HEK293 (cell line): ENCODE data around the gene ZMYM2.

Source experiments
- BCL11B ChIP-seq: fragments of 450-650 bp; formaldehyde crosslinking; IDR thresholded peaks from 2 replicates; pipeline ENCODE4 v1.5.1; 2016; ENCODE audit warnings: low read depth, missing biosample characterization, missing genetic modification characterization
- FEZF1 ChIP-seq: fragments of 450-650 bp; formaldehyde crosslinking; IDR thresholded peaks from 2 replicates; pipeline ENCODE4 v1.5.1; 2016; ENCODE audit warnings: missing biosample characterization, missing genetic modification characterization
- GLI4 ChIP-seq: fragments of 450-650 bp; formaldehyde crosslinking; IDR thresholded peaks from 2 replicates; pipeline ENCODE4 v1.5.1; 2016; ENCODE audit warnings: missing biosample characterization, missing genetic modification characterization
- HOXA7 ChIP-seq: sonication (generic); formaldehyde crosslinking; IDR thresholded peaks from 2 replicates; pipeline ENCODE4 v1.8.1; 2022; ENCODE audit warnings: missing genetic modification reagents, borderline replicate concordance
- KLF8 ChIP-seq: fragments of 450-650 bp; formaldehyde crosslinking; IDR thresholded peaks from 2 replicates; pipeline ENCODE4 v1.5.1; 2016; ENCODE audit warnings: missing biosample characterization, missing genetic modification characterization
- KLF9 ChIP-seq: fragments of 450-650 bp; formaldehyde crosslinking; IDR thresholded peaks from 2 replicates; pipeline ENCODE4 v1.5.1; 2016; ENCODE audit warnings: missing biosample characterization, missing genetic modification characterization, low read depth
- REPIN1 ChIP-seq: fragments of 450-650 bp; formaldehyde crosslinking; IDR thresholded peaks from 2 replicates; pipeline ENCODE4 v1.5.1; 2017; ENCODE audit warnings: missing biosample characterization, missing genetic modification characterization, low read depth
- SALL2 ChIP-seq: fragments of 450-650 bp; formaldehyde crosslinking; IDR thresholded peaks from 2 replicates; pipeline ENCODE4 v1.5.0; 2017; ENCODE audit warnings: missing biosample characterization, mild to moderate bottlenecking, missing genetic modification characterization, borderline replicate concordance
- ZBTB20 ChIP-seq: fragments of 450-650 bp; formaldehyde crosslinking; IDR thresholded peaks from 2 replicates; pipeline ENCODE4 v1.5.1; 2016; ENCODE audit warnings: missing biosample characterization, missing genetic modification characterization
- ZBTB48 ChIP-seq: fragments of 450-650 bp; formaldehyde crosslinking; IDR thresholded peaks from 2 replicates; pipeline ENCODE4 v1.5.1; 2016; ENCODE audit warnings: missing biosample characterization, missing genetic modification characterization
- ZNF112 ChIP-seq: fragments of 450-650 bp; formaldehyde crosslinking; IDR thresholded peaks from 2 replicates; pipeline ENCODE4 v1.5.0; 2017; ENCODE audit warnings: missing biosample characterization, missing genetic modification characterization
- ZNF114 ChIP-seq: fragments of 450-650 bp; formaldehyde crosslinking; IDR thresholded peaks from 2 replicates; pipeline ENCODE4 v1.5.0; 2017; ENCODE audit warnings: missing biosample characterization, missing genetic modification characterization
- ZNF133 ChIP-seq: fragments of 450-650 bp; formaldehyde crosslinking; IDR thresholded peaks from 2 replicates; pipeline ENCODE4 v1.5.1; 2016; ENCODE audit warnings: missing biosample characterization, missing genetic modification characterization
- ZNF274 ChIP-seq, 2 experiments: fragments of 200-500 bp in 1 of 2; fragments of 450-650 bp in 1 of 2; sonication (Bioruptor generic) in 1 of 2; formaldehyde crosslinking in 1 of 2; IDR thresholded peaks; 2 replicates each; pipeline versions ENCODE4 v1.5.1 to v1.6.1; 2014 to 2016; ENCODE audit warnings: borderline replicate concordance in 1 of 2, inconsistent platforms in 1 of 2, low read length in 1 of 2, missing biosample characterization in 1 of 2, missing genetic modification characterization in 1 of 2
- ZNF292 ChIP-seq: fragments of 450-650 bp; formaldehyde crosslinking; IDR thresholded peaks from 2 replicates; pipeline ENCODE4 v1.5.1; 2016; ENCODE audit warnings: low read depth, missing biosample characterization, missing genetic modification characterization, borderline replicate concordance
- ZNF426 ChIP-seq: fragments of 450-650 bp; formaldehyde crosslinking; IDR thresholded peaks from 2 replicates; pipeline ENCODE4 v1.5.1; 2017; ENCODE audit warnings: missing biosample characterization, missing genetic modification characterization, mild to moderate bottlenecking, inconsistent platforms, moderate library complexity
- ZNF548 ChIP-seq: fragments of 450-650 bp; formaldehyde crosslinking; IDR thresholded peaks from 2 replicates; pipeline ENCODE4 v1.5.1; 2016; ENCODE audit warnings: missing biosample characterization, missing genetic modification characterization
- ZNF585B ChIP-seq: fragments of 450-650 bp; formaldehyde crosslinking; IDR thresholded peaks from 2 replicates; pipeline ENCODE4 v1.5.1; 2016; ENCODE audit warnings: missing biosample characterization, missing genetic modification characterization
- ZNF658 ChIP-seq: fragments of 450-650 bp; formaldehyde crosslinking; IDR thresholded peaks from 2 replicates; pipeline ENCODE4; 2016; ENCODE audit warnings: missing biosample characterization, missing genetic modification characterization
- ZNF677 ChIP-seq: fragments of 450-650 bp; IDR thresholded peaks from 2 replicates; pipeline ENCODE4 v1.5.0; 2018; ENCODE audit warnings: missing biosample characterization, mild to moderate bottlenecking, missing genetic modification characterization, moderate library complexity
- ZNF785 ChIP-seq: fragments of 450-650 bp; formaldehyde crosslinking; IDR thresholded peaks from 2 replicates; pipeline ENCODE4 v1.5.1; 2016; ENCODE audit warnings: missing biosample characterization, missing genetic modification characterization
- ZSCAN16 ChIP-seq: fragments of 450-650 bp; formaldehyde crosslinking; IDR thresholded peaks from 2 replicates; pipeline ENCODE4 v1.5.1; 2016; ENCODE audit warnings: missing biosample characterization, missing genetic modification characterization
- TF ChIP-seq, protein P1 (sequence below): fragments of 450-650 bp; formaldehyde crosslinking; IDR thresholded peaks from 2 replicates; pipeline ENCODE4 v1.5.1; 2017; ENCODE audit warnings: missing biosample characterization, missing genetic modification characterization
- TF ChIP-seq, protein P2 (sequence below): fragments of 450-650 bp; formaldehyde crosslinking; IDR thresholded peaks from 2 replicates; pipeline ENCODE4 v1.5.1; 2017; ENCODE audit warnings: missing biosample characterization, missing genetic modification characterization
- TF ChIP-seq, protein P3 (sequence below): fragments of 450-650 bp; formaldehyde crosslinking; IDR thresholded peaks from 2 replicates; pipeline ENCODE4 v1.5.1; 2016; ENCODE audit warnings: missing biosample characterization, missing genetic modification characterization
- TF ChIP-seq, protein P4 (sequence below): fragments of 450-650 bp; formaldehyde crosslinking; IDR thresholded peaks from 2 replicates; pipeline ENCODE4 v1.5.1; 2016; ENCODE audit warnings: missing biosample characterization, missing genetic modification characterization
- TF ChIP-seq, protein P5 (sequence below): fragments of 450-650 bp; formaldehyde crosslinking; IDR thresholded peaks from 2 replicates; pipeline ENCODE4 v1.5.1; 2017; ENCODE audit warnings: missing biosample characterization, missing genetic modification characterization
- TF ChIP-seq, protein P6 (sequence below): fragments of 450-650 bp; formaldehyde crosslinking; IDR thresholded peaks from 2 replicates; pipeline ENCODE4 v1.5.1; 2016; ENCODE audit warnings: missing biosample characterization, missing genetic modification characterization

The ZMYM2 gene

DNA sequence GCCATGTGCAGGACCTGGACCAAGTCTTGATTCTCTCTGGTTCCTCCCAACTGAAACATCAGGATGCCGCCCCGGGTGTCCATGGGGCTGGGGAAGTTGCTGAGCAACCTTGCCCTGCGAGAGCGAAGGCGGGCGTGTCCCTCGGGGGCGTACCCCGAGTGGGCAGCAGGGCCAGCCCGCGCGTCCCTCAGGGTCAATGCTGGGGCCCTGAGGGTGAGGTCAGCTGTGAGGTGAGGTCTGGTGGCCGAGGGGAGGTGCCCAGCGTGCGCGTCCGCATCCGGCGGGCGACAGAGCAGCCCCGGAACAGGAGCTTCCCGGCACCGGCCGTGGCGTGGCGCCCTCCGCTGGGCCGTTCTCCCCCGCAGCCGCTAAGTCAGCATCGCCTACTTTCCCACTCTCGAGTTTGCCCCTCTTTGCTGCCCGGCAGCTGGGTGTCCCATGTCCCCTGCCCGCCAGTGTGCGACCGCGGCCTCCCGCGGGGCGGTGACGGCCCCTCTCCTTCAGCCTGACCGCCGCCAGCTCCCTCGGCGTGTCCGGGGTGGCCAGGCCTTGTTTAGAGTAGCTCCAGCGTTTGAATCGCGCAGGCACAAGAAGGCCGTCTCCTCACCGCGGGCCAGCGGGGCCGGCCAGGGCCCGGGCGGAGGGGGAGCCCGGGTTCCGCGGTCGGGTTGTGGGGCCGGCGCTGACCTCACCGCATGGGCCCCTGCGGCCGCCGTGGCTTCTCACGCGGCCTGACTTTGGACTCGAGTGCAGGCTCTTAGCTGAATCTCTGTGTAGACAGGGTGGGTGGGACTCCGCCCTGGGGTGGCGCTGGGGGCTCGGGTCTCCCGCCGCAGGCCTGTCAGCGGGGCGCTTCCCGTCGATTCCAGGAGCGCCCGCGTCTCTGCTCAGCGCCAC, 169.3 kb downstream of the ZMYM2 start (continued):
- TF ChIP-seq, protein P1, sequence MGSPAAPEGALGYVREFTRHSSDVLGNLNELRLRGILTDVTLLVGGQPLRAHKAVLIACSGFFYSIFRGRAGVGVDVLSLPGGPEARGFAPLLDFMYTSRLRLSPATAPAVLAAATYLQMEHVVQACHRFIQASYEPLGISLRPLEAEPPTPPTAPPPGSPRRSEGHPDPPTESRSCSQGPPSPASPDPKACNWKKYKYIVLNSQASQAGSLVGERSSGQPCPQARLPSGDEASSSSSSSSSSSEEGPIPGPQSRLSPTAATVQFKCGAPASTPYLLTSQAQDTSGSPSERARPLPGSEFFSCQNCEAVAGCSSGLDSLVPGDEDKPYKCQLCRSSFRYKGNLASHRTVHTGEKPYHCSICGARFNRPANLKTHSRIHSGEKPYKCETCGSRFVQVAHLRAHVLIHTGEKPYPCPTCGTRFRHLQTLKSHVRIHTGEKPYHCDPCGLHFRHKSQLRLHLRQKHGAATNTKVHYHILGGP = no peak
- TF ChIP-seq, protein P2, sequence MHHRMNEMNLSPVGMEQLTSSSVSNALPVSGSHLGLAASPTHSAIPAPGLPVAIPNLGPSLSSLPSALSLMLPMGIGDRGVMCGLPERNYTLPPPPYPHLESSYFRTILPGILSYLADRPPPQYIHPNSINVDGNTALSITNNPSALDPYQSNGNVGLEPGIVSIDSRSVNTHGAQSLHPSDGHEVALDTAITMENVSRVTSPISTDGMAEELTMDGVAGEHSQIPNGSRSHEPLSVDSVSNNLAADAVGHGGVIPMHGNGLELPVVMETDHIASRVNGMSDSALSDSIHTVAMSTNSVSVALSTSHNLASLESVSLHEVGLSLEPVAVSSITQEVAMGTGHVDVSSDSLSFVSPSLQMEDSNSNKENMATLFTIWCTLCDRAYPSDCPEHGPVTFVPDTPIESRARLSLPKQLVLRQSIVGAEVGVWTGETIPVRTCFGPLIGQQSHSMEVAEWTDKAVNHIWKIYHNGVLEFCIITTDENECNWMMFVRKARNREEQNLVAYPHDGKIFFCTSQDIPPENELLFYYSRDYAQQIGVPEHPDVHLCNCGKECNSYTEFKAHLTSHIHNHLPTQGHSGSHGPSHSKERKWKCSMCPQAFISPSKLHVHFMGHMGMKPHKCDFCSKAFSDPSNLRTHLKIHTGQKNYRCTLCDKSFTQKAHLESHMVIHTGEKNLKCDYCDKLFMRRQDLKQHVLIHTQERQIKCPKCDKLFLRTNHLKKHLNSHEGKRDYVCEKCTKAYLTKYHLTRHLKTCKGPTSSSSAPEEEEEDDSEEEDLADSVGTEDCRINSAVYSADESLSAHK (tag by site-specific recombination) = peak; percentile 24; the same call in 1 of the 2 replicates
- TF ChIP-seq ZNF112 (tag by site-specific recombination) (no peak), GLI4 (tag by site-specific recombination) (peak; percentile 64; the same call in 1 of the 2 replicates), FEZF1 (no peak; the same call in 1 of the 2 replicates), ZNF677 (tag by site-specific recombination) (no peak), KLF8 (tag by site-specific recombination) (peak; percentile 42; the same call in 1 of the 2 replicates), ZNF274 (IDR thresholded peaks at IDR 0.05; ENCODE audit: low read length) (no peak), ZNF274 (tag by site-specific recombination; IDR thresholded peaks at IDR 0.05; ENCODE audit: borderline replicate concordance) (no peak), ZNF133 (no peak), BCL11B (peak; percentile 69; the same call in 1 of the 2 replicates), SALL2 (tag by site-specific recombination) (no peak), ZNF426 (tag by site-specific recombination) (no peak), HOXA7 (CRISPR knock-in tag) (no peak), ZSCAN16 (tag by site-specific recombination) (peak; percentile 14; the same call in 1 of the 2 replicates), ZNF785 (0 out of 2 replicates have a peak, but pooled peaks have one; percentile 56), ZNF548 (no peak), ZNF114 (tag by site-specific recombination) (no peak), REPIN1 (tag by site-specific recombination) (no peak), ZBTB48 (tag by site-specific recombination) (0 out of 2 replicates have a peak, but pooled peaks have one; percentile 15), ZNF585B (no peak), KLF9 (tag by site-specific recombination) (peak; percentile 87), ZNF292 (no peak), ZBTB20 (tag by site-specific recombination) (peak; percentile 96), ZNF658 (tag by site-specific recombination) (no peak)
- TF ChIP-seq, protein P3, sequence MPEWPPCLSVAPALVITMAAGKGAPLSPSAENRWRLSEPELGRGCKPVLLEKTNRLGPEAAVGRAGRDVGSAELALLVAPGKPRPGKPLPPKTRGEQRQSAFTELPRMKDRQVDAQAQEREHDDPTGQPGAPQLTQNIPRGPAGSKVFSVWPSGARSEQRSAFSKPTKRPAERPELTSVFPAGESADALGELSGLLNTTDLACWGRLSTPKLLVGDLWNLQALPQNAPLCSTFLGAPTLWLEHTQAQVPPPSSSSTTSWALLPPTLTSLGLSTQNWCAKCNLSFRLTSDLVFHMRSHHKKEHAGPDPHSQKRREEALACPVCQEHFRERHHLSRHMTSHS (tag by site-specific recombination) = no peak
- TF ChIP-seq, protein P4, sequence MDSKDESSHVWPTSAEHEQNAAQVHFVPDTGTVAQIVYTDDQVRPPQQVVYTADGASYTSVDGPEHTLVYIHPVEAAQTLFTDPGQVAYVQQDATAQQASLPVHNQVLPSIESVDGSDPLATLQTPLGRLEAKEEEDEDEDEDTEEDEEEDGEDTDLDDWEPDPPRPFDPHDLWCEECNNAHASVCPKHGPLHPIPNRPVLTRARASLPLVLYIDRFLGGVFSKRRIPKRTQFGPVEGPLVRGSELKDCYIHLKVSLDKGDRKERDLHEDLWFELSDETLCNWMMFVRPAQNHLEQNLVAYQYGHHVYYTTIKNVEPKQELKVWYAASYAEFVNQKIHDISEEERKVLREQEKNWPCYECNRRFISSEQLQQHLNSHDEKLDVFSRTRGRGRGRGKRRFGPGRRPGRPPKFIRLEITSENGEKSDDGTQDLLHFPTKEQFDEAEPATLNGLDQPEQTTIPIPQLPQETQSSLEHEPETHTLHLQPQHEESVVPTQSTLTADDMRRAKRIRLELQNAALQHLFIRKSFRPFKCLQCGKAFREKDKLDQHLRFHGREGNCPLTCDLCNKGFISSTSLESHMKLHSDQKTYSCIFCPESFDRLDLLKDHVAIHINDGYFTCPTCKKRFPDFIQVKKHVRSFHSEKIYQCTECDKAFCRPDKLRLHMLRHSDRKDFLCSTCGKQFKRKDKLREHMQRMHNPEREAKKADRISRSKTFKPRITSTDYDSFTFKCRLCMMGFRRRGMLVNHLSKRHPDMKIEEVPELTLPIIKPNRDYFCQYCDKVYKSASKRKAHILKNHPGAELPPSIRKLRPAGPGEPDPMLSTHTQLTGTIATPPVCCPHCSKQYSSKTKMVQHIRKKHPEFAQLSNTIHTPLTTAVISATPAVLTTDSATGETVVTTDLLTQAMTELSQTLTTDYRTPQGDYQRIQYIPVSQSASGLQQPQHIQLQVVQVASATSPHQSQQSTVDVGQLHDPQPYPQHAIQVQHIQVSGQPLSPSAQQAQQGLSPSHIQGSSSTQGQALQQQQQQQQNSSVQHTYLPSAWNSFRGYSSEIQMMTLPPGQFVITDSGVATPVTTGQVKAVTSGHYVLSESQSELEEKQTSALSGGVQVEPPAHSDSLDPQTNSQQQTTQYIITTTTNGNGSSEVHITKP (tag by site-specific recombination) = peak; percentile 32
- TF ChIP-seq, protein P5, sequence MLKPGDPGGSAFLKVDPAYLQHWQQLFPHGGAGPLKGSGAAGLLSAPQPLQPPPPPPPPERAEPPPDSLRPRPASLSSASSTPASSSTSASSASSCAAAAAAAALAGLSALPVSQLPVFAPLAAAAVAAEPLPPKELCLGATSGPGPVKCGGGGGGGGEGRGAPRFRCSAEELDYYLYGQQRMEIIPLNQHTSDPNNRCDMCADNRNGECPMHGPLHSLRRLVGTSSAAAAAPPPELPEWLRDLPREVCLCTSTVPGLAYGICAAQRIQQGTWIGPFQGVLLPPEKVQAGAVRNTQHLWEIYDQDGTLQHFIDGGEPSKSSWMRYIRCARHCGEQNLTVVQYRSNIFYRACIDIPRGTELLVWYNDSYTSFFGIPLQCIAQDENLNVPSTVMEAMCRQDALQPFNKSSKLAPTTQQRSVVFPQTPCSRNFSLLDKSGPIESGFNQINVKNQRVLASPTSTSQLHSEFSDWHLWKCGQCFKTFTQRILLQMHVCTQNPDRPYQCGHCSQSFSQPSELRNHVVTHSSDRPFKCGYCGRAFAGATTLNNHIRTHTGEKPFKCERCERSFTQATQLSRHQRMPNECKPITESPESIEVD (tag by site-specific recombination) = no peak
- TF ChIP-seq, protein P6, sequence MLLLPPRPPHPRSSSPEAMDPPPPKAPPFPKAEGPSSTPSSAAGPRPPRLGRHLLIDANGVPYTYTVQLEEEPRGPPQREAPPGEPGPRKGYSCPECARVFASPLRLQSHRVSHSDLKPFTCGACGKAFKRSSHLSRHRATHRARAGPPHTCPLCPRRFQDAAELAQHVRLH (tag by site-specific recombination) = no peak
